ENCODE data around the gene SPRING1. TPM values are rescaled to one million over a fixed set of nuclear protein-coding genes. Genes with fewer than 3 reads are reported as not detected.

The SPRING1 gene
- total and polyA plus RNA-seq, 4 donors, result 6.0 to 11.7 (median 8.4) TPM

DNA sequence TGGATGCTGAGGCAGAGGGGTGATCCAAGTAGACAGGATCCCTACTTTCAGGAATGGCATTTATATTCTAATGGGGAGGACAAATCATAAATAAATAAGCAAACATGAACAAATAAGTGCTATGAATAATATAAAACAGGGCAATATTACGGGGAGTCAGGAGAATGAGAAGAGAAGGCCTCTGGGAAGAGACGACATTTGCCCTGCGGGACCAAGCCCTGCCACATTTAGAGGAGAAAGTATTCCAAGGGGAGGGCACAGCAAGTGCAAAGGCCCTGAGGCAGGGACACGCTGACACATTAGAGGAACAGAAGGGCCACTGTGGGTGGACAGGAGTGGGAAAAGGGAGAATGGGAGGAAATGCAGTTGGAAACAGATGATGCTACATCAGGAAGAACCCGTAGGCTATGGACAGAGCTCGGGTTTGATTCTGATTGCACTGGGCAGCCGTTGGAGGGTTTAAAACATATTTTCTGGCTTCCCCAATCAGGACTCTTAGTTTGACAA is 1.6 kb upstream of the SPRING1 start:
- DNase-seq (ENCODE audit: low spot score), result no peak
- Histone ChIP-seq H3K9me3 (ENCODE audit: control insufficient read depth in 4 of 4, low read length in 3 of 4) (no peaks in the 10 kb centered on the region), H3K9ac (ENCODE audit: low read depth in 1 of 2, low read length in 2 of 2) (no peak overlapping the region), H3K4me3 (ENCODE audit: low read depth in 1 of 3, low read length in 3 of 3) (no peak overlapping the region), H3K36me3 (ENCODE audit: control insufficient read depth in 4 of 4, insufficient read depth in 3 of 4, low read depth in 1 of 4, low read length in 3 of 4) (no peaks in the 10 kb centered on the region), H3K27ac (ENCODE audit: low read depth in 1 of 2, low read length in 2 of 2) (no peak overlapping the region), H3K4me1 (ENCODE audit: control insufficient read depth in 4 of 4, insufficient read depth in 4 of 4, low read length in 3 of 4) (peaks cover 3 to 29% (median 23%) of the 10 kb centered on the region in 4 donors), H3K27me3 (ENCODE audit: control insufficient read depth in 4 of 4, insufficient read depth in 4 of 4, low read length in 3 of 4) (no peaks in the 10 kb centered on the region)
- WGBS, result 92% methylated on average over 7 of the region's 7 CpGs
- TF ChIP-seq, protein P1, sequence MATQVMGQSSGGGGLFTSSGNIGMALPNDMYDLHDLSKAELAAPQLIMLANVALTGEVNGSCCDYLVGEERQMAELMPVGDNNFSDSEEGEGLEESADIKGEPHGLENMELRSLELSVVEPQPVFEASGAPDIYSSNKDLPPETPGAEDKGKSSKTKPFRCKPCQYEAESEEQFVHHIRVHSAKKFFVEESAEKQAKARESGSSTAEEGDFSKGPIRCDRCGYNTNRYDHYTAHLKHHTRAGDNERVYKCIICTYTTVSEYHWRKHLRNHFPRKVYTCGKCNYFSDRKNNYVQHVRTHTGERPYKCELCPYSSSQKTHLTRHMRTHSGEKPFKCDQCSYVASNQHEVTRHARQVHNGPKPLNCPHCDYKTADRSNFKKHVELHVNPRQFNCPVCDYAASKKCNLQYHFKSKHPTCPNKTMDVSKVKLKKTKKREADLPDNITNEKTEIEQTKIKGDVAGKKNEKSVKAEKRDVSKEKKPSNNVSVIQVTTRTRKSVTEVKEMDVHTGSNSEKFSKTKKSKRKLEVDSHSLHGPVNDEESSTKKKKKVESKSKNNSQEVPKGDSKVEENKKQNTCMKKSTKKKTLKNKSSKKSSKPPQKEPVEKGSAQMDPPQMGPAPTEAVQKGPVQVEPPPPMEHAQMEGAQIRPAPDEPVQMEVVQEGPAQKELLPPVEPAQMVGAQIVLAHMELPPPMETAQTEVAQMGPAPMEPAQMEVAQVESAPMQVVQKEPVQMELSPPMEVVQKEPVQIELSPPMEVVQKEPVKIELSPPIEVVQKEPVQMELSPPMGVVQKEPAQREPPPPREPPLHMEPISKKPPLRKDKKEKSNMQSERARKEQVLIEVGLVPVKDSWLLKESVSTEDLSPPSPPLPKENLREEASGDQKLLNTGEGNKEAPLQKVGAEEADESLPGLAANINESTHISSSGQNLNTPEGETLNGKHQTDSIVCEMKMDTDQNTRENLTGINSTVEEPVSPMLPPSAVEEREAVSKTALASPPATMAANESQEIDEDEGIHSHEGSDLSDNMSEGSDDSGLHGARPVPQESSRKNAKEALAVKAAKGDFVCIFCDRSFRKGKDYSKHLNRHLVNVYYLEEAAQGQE (IDR thresholded peaks at IDR 0.05), result no peak
- TF ChIP-seq RXRA (IDR thresholded peaks at IDR 0.05), result no peak
- no peak for TF ChIP-seq RAD21 (IDR thresholded peaks at IDR 0.05)
- TF ChIP-seq JUND (IDR thresholded peaks at IDR 0.05), result no peak
- TF ChIP-seq, protein P2, sequence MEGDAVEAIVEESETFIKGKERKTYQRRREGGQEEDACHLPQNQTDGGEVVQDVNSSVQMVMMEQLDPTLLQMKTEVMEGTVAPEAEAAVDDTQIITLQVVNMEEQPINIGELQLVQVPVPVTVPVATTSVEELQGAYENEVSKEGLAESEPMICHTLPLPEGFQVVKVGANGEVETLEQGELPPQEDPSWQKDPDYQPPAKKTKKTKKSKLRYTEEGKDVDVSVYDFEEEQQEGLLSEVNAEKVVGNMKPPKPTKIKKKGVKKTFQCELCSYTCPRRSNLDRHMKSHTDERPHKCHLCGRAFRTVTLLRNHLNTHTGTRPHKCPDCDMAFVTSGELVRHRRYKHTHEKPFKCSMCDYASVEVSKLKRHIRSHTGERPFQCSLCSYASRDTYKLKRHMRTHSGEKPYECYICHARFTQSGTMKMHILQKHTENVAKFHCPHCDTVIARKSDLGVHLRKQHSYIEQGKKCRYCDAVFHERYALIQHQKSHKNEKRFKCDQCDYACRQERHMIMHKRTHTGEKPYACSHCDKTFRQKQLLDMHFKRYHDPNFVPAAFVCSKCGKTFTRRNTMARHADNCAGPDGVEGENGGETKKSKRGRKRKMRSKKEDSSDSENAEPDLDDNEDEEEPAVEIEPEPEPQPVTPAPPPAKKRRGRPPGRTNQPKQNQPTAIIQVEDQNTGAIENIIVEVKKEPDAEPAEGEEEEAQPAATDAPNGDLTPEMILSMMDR (IDR thresholded peaks at IDR 0.05; ENCODE audit: low read depth, low read length, missing input control), result no peak
- TF ChIP-seq HNF4A (conservative IDR thresholded peaks at IDR 0.05), result no peak

DNA sequence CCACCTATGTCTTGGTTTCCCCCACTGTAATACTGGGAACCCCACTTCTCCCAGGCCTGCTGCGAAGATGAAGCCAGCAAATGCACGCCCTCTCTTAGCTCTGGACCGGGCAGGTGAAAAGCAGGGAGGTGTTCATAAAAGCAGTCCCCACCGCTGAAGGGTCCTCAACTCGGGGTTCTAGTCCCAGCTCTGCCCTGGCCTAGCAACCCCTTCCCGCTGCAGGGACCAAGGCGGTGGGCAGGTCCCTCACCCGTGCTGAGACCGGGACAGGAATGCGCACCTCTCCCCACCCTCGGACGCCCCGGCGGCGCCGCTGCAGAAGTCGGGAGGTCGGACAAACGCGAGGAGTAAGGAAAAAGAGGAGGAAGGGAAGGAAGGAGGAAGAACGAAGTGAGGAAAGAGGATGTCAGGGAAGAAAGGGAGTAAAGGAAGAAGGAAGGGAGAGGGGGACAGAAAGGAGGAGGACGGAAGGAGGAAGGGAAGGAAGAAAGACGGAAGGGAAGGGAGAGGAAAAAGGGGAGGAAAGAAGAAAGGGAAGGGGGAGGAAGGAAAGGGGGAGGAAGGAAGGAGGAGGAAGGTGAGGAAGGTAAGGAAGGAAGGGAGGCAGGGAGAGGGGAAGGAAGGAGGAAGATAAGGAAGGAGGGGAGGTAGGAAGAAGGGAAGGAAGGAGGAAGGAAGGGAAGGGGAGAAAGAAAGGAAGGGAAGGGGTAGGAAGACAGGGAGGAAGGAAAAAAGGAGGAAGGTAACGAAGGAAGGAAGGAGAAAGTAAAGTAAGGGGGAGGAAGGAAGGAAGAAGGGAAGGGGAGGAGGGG is 701 bp downstream of the SPRING1 start:
- no peak for DNase-seq (ENCODE audit: low spot score)
- TF ChIP-seq HNF4A (conservative IDR thresholded peaks at IDR 0.05) (no peak), TAF1 (conservative IDR thresholded peaks at IDR 0.05) (no peak), HNF4G (IDR thresholded peaks at IDR 0.05) (no peak), RAD21 (IDR thresholded peaks at IDR 0.05) (no peak), RXRA (IDR thresholded peaks at IDR 0.05) (no peak), NR2F2 (IDR thresholded peaks at IDR 0.05) (no peak), GABPA (IDR thresholded peaks at IDR 0.05 in 1 of 2, conservative IDR thresholded peaks at IDR 0.05 in 1 of 2) (no peak), FOXA2 (IDR thresholded peaks at IDR 0.05) (no peak), JUND (IDR thresholded peaks at IDR 0.05) (no peak), YY1 (IDR thresholded peaks at IDR 0.05) (no peak), SP1 (IDR thresholded peaks at IDR 0.05) (no peak)
- TF ChIP-seq, protein P2 (IDR thresholded peaks at IDR 0.05; ENCODE audit: low read depth, low read length, missing input control), result no peak
- TF ChIP-seq, protein P1 (IDR thresholded peaks at IDR 0.05), result no peak
- TF ChIP-seq, protein P3, sequence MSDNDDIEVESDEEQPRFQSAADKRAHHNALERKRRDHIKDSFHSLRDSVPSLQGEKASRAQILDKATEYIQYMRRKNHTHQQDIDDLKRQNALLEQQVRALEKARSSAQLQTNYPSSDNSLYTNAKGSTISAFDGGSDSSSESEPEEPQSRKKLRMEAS (IDR thresholded peaks at IDR 0.05), result no peak
- Histone ChIP-seq H3K36me3 (ENCODE audit: control insufficient read depth in 4 of 4, insufficient read depth in 3 of 4, low read depth in 1 of 4, low read length in 3 of 4) (no peaks in the 10 kb centered on the region), H3K9me3 (ENCODE audit: control insufficient read depth in 4 of 4, low read length in 3 of 4) (no peaks in the 10 kb centered on the region), H3K9ac (ENCODE audit: low read depth in 1 of 2, low read length in 2 of 2) (peak overlapping the region; percentile 61 to 91), H3K4me1 (ENCODE audit: control insufficient read depth in 4 of 4, insufficient read depth in 4 of 4, low read length in 3 of 4) (peaks cover 3 to 33% (median 28%) of the 10 kb centered on the region in 4 donors), H3K27me3 (ENCODE audit: control insufficient read depth in 4 of 4, insufficient read depth in 4 of 4, low read length in 3 of 4) (no peaks in the 10 kb centered on the region), H3K4me3 (ENCODE audit: low read depth in 1 of 3, low read length in 3 of 3) (peak overlapping the region; percentile 79 to 99 (median 82)), H3K27ac (ENCODE audit: low read depth in 1 of 2, low read length in 2 of 2) (peak overlapping the region; percentile 26 to 60)
- WGBS, result 7% methylated on average over 24 of the region's 24 CpGs
